IPS DF 4.7 (cell line): Measurements from ENCODE around the gene ATP5MG.
"Not testable (repeated sequence)": the region's sequence is repeated elsewhere in the genome, so short reads cannot be mapped to it uniquely, and the experiment has no call there.

Experiments used
- DNase-seq: peaks from one replicate; pipeline ENCODE4 v3.0.0-alpha.2; 2013; ENCODE audit warnings: low spot score; ENCODE audit errors: extremely low read depth

ATP5MG gene

GRCh38 chr11:118406599-118407166 is 5.3 kb downstream of the ATP5MG start:
- DNase-seq, result no peak

GRCh38 chr11:118410055-118410745 is 8.8 kb downstream of the ATP5MG start:
- DNase-seq, result no peak

- DNase-seq, result no peak
Measured at GRCh38 chr11:118411530-118411929, 10.1 kb downstream of the ATP5MG start.

- DNase-seq, result no peak
Measured at GRCh38 chr11:118412921-118413320, 11.5 kb downstream of the ATP5MG start.

- no peak for DNase-seq
Measured at GRCh38 chr11:118415062-118415738, 13.8 kb downstream of the ATP5MG start.

GRCh38 chr11:118415739-118416068 is 14.3 kb downstream of the ATP5MG start:
- DNase-seq, result no peak

- DNase-seq, result not testable (repeated sequence)
Measured at GRCh38 chr11:118416900-118417299, 15.5 kb downstream of the ATP5MG start.

GRCh38 chr11:118417801-118418200 is 16.4 kb downstream of the ATP5MG start:
- no peak for DNase-seq

GRCh38 chr11:118418766-118419165 is 17.4 kb downstream of the ATP5MG start:
- DNase-seq, result no peak

- DNase-seq, result no peak
Measured at GRCh38 chr11:118427707-118428106, 26.3 kb downstream of the ATP5MG start.

- DNase-seq, result no peak
Measured at GRCh38 chr11:118430956-118431355, 29.6 kb downstream of the ATP5MG start.

- no peak for DNase-seq
Measured at GRCh38 chr11:118434123-118434552, 32.7 kb downstream of the ATP5MG start.

- DNase-seq, result no peak
Measured at GRCh38 chr11:118434553-118435289, 33.3 kb downstream of the ATP5MG start.

- DNase-seq, result no peak
Measured at GRCh38 chr11:118435290-118435892, 34.0 kb downstream of the ATP5MG start.

- no peak for DNase-seq
Measured at GRCh38 chr11:118435893-118436624, 34.7 kb downstream of the ATP5MG start, which contains the start of gene KMT2A. Gene KMT2A, plus strand, starts transcription at chr11:118436492. Its CDS starts 21 bp downstream, at chr11:118436513.

- DNase-seq, result no peak
Measured at GRCh38 chr11:118436639-118437207, 35.3 kb downstream of the ATP5MG start.

GRCh38 chr11:118437208-118438125 is 36.1 kb downstream of the ATP5MG start:
- DNase-seq, result no peak

GRCh38 chr11:118438314-118438931 is 37.0 kb downstream of the ATP5MG start:
- no peak for DNase-seq

- no peak for DNase-seq
Measured at GRCh38 chr11:118439646-118440045, 38.2 kb downstream of the ATP5MG start.
